Upper lobe of right lung (tissue), 1 donor: ENCODE measurements around the gene WWOX. TPM values are rescaled to one million over a fixed set of nuclear protein-coding genes. Genes with fewer than 3 reads are reported as not detected.

Source experiments
- ATAC-seq: fragments of 200-7000 bp; cut with Tn5 transposase; one replicate; pipeline ENCODE4 v1.9.1; 2020; ENCODE audit warnings: mild to moderate bottlenecking, moderate library complexity
- DNase-seq: peaks from one replicate; pipeline ENCODE4 v3.0.0-alpha.2; 2020
- H3K27ac ChIP-seq: fragments of 200-600 bp; one replicate; pipeline ENCODE4 v1.8.0; 2022
- H3K27me3 ChIP-seq: fragments of 200-600 bp; one replicate; pipeline ENCODE4 v1.8.0; 2022; ENCODE audit warnings: mild to moderate bottlenecking
- H3K36me3 ChIP-seq: fragments of 200-600 bp; one replicate; pipeline ENCODE4 v1.8.0; 2022
- H3K4me1 ChIP-seq: fragments of 200-600 bp; one replicate; pipeline ENCODE4 v1.8.0; 2022
- H3K4me3 ChIP-seq: fragments of 200-600 bp; one replicate; pipeline ENCODE4 v1.8.0; 2022; ENCODE audit warnings: mild to moderate bottlenecking
- H3K9me3 ChIP-seq: fragments of 200-600 bp; one replicate; pipeline ENCODE4 v1.8.0; 2022
- intact Hi-C: fragments of 100-400 bp; cut with DNase I; formaldehyde crosslinking; loops from one replicate; pipeline ENCODE4 v1.11.0; 2022
- total RNA-seq: library from RNA; stranded (reverse); fragmentation: NEBNext Ultra II Directional; extraction: Animal tissue kit (Norgen Biotek cat#: 25700); gene quantifications from one replicate; pipeline ENCODE4 v1.2.1, GENCODE V29; 2021
- TF ChIP-seq, protein P1 (sequence below): fragments of 200-600 bp; IDR thresholded peaks from one replicate; pipeline ENCODE4 v1.8.0; 2022; ENCODE audit warnings: antibody characterized with exemption
- donor health status: DM: no; HTN: yes; CAD: no; lungs with severe emphysema.

WWOX gene
- total RNA-seq, 1 donor from 2014 or later = 17.0 TPM

DNA sequence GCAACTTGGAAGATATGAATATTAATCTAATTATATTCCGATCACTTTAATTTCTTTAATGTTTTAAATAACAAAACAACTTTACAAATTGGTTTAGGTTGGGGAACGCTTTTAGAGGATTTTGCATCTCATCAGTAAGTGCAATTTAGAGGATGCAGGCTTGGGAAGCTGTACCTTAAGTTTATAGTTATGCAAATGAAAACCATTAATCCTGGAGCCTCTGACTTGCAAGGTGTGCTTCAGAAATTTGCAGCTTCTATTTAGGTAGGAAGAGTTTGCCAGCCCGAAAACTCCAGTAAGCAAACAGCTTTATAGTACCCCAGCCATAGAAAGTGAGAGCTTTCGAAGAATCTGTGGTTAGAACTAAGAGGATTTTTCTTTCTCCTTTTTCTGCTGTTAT, 954.1 kb downstream of the WWOX start:
- no peak overlapping the region for H3K4me3 ChIP-seq
- no peaks in the 10 kb centered on the region for H3K9me3 ChIP-seq
- H3K27me3 ChIP-seq = no peaks in the 10 kb centered on the region
- no peaks in the 10 kb centered on the region for H3K4me1 ChIP-seq
- DNase-seq = no peak
- intact Hi-C loops = no loop called here
- TF ChIP-seq, protein P1, sequence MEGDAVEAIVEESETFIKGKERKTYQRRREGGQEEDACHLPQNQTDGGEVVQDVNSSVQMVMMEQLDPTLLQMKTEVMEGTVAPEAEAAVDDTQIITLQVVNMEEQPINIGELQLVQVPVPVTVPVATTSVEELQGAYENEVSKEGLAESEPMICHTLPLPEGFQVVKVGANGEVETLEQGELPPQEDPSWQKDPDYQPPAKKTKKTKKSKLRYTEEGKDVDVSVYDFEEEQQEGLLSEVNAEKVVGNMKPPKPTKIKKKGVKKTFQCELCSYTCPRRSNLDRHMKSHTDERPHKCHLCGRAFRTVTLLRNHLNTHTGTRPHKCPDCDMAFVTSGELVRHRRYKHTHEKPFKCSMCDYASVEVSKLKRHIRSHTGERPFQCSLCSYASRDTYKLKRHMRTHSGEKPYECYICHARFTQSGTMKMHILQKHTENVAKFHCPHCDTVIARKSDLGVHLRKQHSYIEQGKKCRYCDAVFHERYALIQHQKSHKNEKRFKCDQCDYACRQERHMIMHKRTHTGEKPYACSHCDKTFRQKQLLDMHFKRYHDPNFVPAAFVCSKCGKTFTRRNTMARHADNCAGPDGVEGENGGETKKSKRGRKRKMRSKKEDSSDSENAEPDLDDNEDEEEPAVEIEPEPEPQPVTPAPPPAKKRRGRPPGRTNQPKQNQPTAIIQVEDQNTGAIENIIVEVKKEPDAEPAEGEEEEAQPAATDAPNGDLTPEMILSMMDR = no peak
- H3K27ac ChIP-seq = no peak overlapping the region
- no peaks in the 10 kb centered on the region for H3K36me3 ChIP-seq
- no peak for ATAC-seq

DNA sequence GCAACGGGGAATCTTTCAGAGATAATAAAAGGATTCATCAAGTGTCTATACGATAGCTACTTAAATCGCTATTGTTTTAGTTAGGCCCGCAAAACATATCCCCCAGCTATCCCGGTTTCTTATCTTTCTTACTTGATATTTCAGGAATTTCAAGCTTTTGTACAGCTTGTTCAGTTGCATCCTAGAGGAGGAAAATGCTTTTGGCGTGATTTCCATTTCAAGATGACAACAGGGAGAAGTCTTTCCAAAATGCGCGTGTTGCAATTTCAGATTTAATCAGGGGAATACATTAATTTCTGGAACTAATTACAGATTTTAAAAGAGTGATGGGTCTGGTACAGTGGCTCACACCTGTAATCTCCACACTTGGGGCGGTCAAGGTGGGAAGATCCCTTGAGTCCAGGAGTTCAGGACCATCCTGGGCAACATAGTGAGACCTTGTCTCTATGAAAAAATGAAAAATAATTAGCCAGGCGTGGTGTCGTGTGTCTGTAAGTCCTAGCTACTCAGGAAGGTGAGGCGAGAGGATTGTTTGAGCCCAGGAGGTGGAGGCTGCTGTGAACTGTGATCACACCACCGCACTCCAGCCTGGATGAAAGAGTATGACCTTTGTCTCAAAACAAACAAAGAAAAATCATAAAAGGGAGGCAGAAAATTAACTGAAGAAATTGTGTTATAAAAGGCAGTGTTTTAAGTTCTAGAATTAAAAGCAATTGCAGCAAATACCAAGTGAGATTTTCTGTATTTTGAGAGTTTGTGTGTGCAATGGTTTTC, 954.9 kb downstream of the WWOX start:
- DNase-seq (no peak), ATAC-seq (no peak)
- Histone ChIP-seq H3K4me3 (no peak overlapping the region), H3K36me3 (no peaks in the 10 kb centered on the region), H3K27ac (no peak overlapping the region), H3K4me1 (no peaks in the 10 kb centered on the region), H3K9me3 (no peaks in the 10 kb centered on the region), H3K27me3 (no peaks in the 10 kb centered on the region)
- intact Hi-C loops = no loop called here
- TF ChIP-seq, protein P1 = no peak

DNA sequence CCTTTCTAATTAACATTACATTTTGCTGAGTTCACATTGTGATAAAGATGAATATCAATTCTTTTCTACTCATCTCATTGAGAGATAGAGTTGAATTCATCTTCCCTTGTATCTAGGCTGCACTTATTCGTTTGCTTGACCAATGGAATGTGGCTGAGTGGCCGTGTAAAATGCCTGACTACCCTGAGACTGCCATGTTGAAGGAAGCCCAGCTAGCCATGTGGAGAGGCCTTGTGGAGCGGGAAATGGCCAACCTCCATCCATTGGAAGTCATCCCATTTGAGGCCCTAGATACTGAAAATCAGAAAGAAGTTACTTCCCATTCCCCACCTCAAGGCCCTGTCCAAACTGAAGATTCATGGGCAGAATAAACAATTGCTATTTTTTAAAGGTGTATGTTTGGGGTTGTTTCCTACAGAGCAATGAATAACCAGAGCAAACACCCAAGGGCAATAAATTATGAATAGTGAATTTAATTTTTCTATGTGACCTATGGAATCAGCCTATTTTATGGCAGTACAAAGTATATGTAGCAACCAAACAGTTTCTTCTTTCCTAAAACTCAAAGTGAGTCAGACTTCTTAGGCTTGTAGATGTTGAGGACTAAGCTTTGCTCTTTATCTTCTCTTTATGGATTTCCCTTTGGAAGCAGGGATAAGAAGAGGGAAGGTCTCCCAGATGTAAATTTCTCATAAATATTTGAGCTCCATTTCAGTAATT, 956.0 kb downstream of the WWOX start:
- ATAC-seq (no peak), DNase-seq (no peak)
- H3K27ac ChIP-seq = no peak overlapping the region
- no peak overlapping the region for H3K4me3 ChIP-seq
- intact Hi-C loops = no loop called here
- H3K27me3 ChIP-seq = no peaks in the 10 kb centered on the region
- no peaks in the 10 kb centered on the region for H3K4me1 ChIP-seq
- H3K9me3 ChIP-seq = no peaks in the 10 kb centered on the region
- TF ChIP-seq, protein P1 = no peak
- no peaks in the 10 kb centered on the region for H3K36me3 ChIP-seq

DNA sequence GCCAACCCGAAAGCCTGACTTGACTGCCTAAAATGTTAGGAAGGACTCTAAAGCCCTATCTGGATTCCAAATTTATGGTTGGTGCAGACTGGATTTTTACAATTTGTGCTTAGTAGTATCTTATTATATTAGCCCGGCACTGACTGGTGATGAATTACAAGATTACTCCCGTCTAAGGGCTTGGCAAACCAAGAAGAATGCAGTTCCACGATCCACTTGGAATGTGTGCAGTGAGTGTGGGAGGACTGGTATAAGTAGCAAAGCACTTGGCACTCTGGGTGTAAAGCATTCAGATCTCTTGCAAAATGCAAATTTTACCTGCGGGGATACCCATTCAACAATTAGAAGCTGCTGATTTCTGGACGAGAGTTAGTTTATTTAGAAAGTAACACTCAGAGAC, 961.7 kb downstream of the WWOX start:
- H3K4me3 ChIP-seq = no peak overlapping the region
- TF ChIP-seq, protein P1 = no peak
- DNase-seq (no peak), ATAC-seq (peak; percentile 80)
- H3K27ac ChIP-seq = no peak overlapping the region
- H3K9me3 ChIP-seq = no peaks in the 10 kb centered on the region
- intact Hi-C loops = no loop called here
- H3K36me3 ChIP-seq = no peaks in the 10 kb centered on the region
- no peaks in the 10 kb centered on the region for H3K4me1 ChIP-seq
- no peaks in the 10 kb centered on the region for H3K27me3 ChIP-seq

DNA sequence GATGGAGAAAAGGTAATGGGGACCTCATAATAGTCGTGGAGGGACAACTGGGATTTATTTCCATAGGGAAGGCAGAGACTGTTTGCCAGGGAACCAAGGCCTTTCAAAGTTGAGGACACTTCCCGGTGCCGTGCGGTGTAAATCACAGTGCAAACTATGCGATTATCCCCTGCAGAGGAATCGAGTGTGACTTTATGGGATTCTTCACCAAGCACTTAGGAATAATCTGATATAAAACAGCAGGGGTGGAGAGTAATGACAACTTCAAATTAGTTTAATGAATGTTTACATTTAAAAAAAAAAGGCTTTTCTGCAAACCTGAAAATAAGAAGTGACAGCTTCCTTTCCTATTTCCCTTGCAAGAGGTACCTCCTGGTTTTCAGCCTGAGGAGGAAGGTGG, 962.9 kb downstream of the WWOX start:
- TF ChIP-seq, protein P1 = no peak
- H3K9me3 ChIP-seq = no peaks in the 10 kb centered on the region
- H3K27ac ChIP-seq = no peak overlapping the region
- DNase-seq (no peak), ATAC-seq (no peak)
- H3K36me3 ChIP-seq = no peaks in the 10 kb centered on the region
- intact Hi-C loops = no loop called here
- H3K4me1 ChIP-seq = no peaks in the 10 kb centered on the region
- H3K4me3 ChIP-seq = no peak overlapping the region
- H3K27me3 ChIP-seq = no peaks in the 10 kb centered on the region
